GM04503 (cell line): ENCODE measurements around the gene GIGYF1.
"Not testable (repeated sequence)": the region's sequence is repeated elsewhere in the genome, so short reads cannot be mapped to it uniquely, and the experiment has no call there.

Experiments
- DNase-seq: peaks from one replicate; pipeline ENCODE4 v3.0.0-alpha.2; 2012; ENCODE audit warnings: low read depth

GIGYF1 gene, protein sequence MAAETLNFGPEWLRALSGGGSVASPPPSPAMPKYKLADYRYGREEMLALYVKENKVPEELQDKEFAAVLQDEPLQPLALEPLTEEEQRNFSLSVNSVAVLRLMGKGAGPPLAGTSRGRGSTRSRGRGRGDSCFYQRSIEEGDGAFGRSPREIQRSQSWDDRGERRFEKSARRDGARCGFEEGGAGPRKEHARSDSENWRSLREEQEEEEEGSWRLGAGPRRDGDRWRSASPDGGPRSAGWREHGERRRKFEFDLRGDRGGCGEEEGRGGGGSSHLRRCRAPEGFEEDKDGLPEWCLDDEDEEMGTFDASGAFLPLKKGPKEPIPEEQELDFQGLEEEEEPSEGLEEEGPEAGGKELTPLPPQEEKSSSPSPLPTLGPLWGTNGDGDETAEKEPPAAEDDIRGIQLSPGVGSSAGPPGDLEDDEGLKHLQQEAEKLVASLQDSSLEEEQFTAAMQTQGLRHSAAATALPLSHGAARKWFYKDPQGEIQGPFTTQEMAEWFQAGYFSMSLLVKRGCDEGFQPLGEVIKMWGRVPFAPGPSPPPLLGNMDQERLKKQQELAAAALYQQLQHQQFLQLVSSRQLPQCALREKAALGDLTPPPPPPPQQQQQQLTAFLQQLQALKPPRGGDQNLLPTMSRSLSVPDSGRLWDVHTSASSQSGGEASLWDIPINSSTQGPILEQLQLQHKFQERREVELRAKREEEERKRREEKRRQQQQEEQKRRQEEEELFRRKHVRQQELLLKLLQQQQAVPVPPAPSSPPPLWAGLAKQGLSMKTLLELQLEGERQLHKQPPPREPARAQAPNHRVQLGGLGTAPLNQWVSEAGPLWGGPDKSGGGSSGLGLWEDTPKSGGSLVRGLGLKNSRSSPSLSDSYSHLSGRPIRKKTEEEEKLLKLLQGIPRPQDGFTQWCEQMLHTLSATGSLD (N-terminal part only)

DNA sequence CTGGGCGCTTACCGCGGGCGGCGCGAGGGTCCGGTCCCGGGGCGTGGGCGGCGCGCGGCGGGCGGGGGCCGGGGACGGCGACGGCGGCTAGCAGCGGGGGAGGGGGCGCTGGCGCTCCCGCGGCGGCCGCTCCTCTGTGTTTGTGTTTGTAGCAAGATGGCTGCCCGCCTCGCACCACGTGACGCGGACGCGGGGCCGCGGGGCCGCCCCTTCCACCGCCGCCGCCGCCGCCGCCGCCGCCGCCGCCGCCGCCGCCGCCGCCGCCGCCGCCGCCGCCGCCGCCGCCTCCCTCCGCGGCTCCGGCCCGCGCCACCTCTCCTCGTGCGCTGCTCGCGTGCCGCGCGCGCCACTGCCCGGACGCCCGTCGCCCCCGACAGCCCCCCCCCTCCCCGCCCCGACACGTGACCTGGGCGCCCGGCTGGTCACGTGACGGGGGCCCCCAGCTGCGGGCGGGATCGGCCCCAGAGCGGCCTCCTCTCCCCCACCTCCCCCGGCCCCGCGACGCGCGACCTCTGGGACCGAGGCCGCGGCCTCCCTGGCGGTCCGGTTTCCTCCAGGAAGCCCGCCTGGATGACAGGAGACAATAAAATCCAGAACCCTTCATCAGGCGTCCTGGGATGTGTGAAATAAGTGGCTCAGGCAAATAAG lies at the start of gene GIGYF1:
TSS of gene GIGYF1 (minus strand) at position 153 of the 648 bp plus-strand sequence. CDS start 6,012 bp downstream, outside the sequence.
- DNase-seq, result no peak

DNA sequence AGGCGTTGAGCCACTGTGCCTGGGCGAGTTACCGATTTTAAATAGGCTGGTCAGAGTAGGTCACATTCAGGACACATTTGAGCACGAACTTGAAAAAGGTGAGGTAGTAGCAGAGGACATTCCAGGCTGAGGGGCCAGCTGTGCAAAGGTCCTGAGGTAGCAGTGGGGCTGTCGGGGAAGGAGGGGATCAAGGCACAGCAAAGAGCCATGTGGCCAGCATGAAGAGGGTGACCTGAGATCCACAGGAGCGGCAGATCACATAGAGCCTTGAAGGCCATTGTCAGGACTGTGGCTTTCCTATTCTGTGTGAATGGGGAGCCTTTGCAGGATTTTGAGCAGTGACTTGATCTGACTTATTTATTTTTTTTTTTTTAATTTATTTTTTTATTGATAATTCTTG lies 45.9 kb upstream of the GIGYF1 start:
- no peak for DNase-seq

DNA sequence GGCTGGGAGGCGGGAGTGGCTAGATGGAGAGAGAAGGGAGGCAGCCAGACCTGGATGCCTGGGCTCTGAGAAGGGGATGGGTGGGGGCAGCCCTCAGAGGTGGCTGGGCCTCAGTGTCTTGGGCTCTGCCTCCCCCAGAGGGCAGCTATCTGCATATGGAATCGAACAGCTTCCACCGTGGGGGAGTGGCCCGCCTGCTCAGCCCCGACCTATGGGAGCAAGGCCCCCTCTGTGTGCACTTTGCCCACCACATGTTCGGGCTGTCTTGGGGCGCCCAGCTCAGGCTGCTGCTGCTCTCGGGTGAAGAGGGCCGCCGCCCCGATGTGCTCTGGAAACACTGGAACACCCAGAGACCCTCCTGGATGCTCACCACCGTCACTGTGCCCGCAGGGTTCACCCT lies 42.6 kb upstream of the GIGYF1 start:
- no peak for DNase-seq

DNA sequence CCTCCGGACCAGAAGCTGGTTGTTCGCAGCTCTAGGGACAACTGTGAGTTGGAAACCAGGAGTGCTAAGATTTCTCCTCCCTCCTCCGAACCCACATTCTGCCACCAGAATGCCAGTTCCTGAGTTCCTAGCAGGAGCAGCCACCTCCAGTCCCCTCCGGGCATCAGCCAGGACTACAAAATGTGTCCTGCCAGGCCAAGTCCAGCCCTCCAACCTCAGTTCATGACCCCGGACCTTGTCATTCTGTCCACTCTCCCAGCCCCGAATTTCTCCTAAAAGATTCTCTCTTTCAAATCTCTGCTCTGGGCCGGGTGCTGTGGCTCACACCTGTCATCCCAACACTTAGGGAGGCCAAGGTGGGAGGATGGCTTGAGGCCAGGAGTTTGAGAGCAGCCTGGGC lies 41.7 kb upstream of the GIGYF1 start:
- no peak for DNase-seq

DNA sequence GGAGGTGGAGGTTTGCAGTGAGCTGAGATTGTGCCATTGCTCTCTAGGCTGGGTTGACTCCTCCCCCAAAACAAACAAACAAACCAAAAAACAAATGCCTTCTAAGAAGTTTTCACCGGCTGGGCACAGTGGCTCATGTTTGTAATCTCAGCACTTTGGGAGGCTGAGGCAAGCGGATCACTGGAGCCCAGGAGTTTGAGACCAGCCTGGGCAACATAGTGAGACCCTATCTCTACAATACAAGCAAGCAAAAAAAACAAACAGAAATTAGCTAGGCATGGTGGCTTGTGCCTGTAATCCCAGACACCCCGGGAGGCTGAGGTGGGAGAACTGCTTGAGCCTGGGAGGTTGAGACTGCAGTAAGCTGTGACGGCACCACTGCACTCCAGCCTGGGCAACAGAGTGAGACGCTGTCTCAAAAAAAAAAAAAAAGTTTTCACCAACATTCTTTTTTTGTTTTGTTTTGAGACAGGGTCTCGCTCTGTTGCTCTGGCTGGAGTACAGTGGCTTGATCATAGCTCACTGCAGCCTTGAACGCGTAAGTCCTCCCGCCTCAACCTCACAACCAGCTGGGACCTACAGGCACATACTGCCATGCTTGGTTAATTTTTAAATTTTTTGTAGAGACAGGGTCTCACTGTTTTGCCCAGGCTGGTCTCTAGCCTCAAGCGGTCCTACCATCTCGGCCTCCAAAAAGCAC lies 38.0 kb upstream of the GIGYF1 start:
- no peak for DNase-seq

DNA sequence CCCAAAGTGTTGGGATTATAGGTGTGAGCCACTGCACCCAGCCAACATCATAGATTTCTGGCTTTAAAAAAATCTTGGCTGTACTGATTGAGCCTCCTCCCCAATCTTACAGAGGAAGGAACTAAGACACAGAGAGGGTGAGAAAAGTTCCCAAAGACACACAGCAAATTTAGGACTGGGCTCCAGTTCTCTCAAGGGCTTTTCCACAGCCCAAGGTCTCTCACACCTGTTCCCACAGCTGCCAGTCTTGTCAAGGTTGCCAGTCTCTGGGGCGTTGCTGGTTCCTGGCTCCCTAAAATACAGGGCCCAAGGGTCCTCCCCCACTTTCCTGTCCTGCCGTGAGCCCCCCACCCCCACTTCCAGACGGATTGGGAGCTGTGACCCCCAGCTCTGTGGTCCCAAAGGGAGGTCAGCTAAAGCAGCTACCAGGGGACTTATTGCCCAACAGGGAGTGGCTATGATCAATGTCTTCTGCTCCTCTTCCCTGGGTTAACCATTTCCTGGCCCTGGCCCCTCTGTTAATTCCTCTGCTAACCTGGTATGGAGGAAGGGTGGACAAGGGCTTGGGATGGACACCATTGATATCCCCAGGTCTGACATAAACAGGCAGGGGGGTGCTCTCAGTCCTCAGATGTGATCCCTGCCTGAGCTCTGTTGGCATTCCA lies 36.2 kb upstream of the GIGYF1 start:
- DNase-seq, result no peak

DNA sequence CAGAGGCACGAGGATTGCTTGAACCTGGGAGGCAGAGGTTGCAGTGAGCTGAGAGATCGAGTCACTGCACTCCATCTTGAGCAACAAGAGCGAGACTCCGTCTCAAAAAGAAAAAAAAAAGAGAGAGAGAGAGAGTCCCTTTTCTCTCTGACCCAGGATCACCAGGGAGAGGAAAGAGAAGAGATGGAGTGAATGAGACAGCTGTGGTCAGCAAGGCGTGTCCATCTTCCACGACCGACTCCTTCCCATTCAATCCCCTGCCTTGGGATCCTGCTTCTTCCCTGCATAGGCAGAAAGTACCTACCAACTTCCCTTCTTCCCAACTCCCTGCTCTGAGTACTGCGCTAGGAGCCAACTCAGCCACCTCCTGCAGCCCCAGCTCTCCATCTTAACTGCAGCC lies 34.1 kb upstream of the GIGYF1 start:
- no peak for DNase-seq

DNA sequence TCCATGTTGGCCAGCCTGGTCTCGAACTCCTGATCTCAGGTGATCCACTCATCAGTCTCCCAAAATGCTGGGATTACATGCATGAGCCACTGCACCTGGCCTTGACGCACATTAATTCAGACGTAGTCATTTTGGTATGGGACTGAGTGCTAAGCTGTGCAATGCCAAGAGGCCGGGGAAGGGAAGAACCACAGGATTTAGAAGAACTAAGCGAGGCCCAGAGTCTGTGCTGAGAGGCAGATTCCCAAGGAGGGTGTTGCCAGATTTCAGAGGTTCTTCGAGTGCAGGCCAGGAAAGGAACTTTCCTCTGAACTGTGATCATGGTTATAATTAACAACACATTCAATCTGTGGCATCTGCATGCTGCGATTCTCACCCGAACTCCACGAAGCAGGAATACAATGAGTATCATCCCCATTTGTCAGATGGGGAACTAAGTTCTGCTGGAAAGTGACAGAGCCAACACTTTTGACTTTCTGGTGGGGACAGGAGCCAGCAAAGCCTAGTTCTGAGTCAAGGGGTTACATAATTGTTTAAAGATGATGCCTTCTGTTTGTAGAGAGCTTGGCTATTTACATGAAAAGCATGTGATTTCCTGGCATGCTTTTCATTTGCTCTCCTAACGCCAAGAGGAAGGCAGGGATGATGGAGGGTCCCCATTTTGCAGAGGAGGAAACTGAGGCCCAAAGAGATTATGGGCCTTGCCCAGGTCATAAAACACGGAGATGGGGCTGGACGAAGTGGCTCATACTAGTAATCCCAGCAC lies 33.1 kb upstream of the GIGYF1 start:
- DNase-seq, result peak; percentile 95

DNA sequence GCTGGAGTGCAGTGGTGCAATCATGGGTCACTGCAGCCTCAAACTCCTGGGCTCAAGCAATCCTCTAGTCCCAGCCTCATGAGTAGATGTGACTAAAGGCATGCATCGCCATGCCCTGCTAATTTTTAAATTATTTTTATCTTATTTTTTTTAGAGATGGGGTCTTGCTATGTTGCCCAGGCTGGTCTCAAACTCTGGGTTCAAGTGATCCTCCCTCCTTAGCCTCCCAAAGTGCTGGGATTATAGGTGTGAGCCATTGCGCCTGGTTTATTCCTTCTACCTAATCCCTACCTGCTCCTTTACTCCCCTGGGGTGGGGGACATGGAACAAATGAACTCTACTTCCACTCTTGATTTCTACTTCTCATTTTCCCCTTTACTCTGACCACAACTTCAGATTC lies 30.3 kb upstream of the GIGYF1 start:
- DNase-seq, result not testable (repeated sequence)

DNA sequence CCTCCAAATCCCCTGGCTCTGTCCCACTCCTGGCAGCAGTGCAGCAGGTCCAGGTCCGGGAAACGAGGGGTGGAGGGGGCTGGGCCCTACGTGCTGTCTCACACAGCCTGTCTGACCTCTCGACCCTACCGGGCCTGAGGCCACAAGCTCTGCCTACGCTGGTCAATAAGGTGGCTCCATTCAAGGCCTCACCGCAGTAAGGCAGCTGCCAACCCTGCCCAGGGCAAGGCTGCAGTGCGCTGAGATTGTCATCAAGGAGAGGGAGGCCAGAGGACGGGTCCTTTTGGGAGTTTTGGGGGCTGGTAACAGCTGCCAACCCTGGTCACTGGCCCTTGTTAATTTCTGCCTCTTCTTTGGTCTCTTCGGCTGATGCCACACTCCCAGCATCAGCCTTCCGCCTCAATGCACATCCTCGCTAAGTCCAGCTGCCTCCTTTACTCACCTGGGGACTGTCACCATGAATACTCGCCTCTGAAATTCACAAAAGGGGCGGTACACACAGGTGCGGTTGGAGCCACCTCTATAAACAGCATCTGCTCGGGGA lies 29.8 kb upstream of the GIGYF1 start:
- DNase-seq, result no peak

DNA sequence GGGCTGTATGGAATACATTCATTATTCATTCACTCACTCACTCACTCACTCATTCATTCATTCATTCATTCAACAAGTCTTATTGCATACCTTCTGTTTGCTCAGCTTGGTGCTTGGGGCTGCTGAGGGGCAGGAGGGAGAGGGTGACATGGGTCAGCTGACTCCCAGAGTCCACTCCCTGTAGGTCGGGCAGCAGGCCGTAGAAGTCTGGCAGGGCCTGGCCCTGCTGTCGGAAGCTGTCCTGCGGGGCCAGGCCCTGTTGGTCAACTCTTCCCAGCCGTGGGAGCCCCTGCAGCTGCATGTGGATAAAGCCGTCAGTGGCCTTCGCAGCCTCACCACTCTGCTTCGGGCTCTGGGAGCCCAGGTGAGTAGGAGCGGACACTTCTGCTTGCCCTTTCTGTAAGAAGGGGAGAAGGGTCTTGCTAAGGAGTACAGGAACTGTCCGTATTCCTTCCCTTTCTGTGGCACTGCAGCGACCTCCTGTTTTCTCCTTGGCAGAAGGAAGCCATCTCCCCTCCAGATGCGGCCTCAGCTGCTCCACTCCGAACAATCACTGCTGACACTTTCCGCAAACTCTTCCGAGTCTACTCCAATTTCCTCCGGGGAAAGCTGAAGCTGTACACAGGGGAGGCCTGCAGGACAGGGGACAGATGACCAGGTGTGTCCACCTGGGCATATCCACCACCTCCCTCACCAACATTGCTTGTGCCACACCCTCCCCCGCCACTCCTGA lies 28.6 kb upstream of the GIGYF1 start:
- no peak for DNase-seq

DNA sequence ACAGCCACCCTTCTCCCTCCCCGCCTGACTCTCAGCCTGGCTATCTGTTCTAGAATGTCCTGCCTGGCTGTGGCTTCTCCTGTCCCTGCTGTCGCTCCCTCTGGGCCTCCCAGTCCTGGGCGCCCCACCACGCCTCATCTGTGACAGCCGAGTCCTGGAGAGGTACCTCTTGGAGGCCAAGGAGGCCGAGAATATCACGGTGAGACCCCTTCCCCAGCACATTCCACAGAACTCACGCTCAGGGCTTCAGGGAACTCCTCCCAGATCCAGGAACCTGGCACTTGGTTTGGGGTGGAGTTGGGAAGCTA lies 27.4 kb upstream of the GIGYF1 start:
- DNase-seq, result no peak

DNA sequence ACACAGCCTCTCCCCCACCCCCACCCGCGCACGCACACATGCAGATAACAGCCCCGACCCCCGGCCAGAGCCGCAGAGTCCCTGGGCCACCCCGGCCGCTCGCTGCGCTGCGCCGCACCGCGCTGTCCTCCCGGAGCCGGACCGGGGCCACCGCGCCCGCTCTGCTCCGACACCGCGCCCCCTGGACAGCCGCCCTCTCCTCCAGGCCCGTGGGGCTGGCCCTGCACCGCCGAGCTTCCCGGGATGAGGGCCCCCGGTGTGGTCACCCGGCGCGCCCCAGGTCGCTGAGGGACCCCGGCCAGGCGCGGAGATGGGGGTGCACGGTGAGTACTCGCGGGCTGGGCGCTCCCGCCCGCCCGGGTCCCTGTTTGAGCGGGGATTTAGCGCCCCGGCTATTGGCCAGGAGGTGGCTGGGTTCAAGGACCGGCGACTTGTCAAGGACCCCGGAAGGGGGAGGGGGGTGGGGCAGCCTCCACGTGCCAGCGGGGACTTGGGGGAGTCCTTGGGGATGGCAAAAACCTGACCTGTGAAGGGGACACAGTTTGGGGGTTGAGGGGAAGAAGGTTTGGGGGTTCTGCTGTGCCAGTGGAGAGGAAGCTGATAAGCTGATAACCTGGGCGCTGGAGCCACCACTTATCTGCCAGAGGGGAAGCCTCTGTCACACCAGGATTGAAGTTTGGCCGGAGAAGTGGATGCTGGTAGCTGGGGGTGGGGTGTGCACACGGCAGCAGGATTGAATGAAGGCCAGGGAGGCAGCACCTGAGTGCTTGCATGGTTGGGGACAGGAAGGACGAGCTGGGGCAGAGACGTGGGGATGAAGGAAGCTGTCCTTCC lies 26.8 kb upstream of the GIGYF1 start:
- DNase-seq, result no peak

DNA sequence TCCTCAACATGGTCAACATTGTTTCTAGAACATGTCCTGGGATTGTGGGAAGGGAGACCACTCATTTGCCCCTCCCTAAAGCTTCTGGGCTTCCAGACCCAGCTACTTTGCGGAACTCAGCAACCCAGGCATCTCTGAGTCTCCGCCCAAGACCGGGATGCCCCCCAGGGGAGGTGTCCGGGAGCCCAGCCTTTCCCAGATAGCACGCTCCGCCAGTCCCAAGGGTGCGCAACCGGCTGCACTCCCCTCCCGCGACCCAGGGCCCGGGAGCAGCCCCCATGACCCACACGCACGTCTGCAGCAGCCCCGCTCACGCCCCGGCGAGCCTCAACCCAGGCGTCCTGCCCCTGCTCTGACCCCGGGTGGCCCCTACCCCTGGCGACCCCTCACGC lies 26.2 kb upstream of the GIGYF1 start, which contains the start of gene EPO:
TSS of gene EPO (plus strand) at position 190 of the 392 bp plus-strand sequence. CDS start 513 bp downstream, outside the sequence.
- no peak for DNase-seq

DNA sequence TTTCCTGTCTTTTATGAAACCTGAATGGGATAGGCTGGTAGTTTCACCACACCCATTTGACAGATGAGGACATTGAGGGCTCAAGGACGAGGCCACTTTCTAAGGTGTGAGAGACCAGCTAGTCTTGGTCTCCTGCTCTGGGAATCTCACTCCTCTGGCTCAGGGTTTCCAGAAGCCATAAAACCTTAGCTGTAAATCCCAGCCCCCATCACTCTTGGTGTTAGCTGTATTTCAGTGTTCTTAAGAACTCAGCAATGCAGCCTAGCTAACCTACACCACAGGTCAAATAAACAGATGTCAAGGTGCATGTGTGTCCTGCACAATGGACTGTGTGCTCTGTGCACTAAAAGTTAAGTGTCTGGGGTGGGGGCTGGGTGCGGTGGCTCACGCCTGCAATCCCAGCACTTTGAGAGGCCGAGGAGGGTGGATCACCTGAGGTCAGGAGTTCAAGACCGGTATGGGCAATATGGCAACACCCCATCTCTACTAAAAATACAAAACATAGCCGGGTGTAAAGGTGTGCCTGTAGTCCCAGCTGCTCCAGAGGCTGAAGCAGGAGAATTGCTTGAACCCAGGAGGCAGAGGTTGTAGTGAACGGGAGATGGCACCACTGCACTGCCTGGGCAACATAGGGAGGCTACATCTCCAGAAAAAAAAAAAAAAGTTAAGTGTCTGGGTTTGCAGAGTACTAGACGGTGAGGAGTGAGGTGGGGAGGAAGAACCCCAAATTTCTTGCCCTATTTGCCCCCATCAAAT lies 25.7 kb upstream of the GIGYF1 start:
- peak; percentile 18 for DNase-seq

DNA sequence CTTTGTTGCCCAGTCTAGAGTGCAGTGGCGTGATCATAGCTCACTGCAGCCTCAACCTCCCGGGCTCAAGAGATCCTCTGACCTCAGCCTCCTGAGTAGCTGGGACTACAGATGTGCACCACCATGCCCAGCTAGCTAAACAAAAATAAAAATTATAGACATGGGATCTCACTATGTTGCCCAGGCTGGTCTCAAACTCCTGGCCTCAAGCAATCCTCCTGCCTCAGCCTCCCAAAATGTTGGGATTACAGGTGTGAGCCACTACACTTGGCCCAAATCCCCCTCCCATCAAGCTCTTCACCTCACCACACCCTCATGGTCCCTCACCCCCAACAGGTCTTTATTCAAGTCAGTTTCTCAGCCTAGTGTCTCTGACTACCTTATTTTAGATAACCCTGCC lies 23.0 kb upstream of the GIGYF1 start:
- not testable (repeated sequence) for DNase-seq

DNA sequence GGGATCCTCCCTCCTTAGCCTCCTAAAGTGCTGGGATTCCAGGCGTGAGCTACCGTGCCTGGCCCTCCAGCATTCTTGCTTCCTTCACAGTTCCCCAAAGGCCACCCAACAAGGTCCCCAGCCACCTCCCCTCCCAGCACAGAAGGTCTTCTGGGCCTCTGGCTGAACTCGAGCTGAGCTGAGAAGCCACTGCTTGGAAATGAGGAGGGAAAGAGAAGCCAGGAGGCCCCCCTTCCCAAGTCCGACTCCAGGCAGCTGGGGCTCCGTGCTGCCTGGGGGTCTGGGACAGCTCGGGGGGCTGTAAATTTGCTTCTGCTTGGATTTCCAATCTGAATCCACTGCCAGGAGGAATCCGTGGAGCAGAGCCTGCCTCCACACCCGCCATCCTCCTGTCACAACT lies 20.7 kb upstream of the GIGYF1 start:
- DNase-seq, result no peak

DNA sequence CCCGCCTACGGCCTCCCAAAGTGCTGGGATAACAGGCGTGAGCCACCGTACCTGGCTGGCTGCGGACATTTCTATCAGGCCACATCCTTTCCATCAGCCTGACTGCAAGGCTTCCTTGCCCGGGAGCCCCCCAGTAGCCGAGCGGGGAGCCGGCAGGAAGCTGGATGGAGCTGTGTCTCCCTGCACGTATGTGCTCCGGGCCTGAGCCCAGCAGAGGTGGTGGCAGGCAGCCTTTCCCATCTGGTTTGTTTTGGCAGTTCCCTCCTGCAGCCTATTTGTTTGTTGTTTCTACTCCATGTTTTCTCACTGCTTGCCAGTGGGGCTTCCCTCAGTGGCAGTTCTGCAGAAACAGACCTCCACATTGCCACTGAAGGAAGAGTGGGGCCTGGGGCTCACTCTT lies 17.3 kb upstream of the GIGYF1 start:
- DNase-seq, result no peak
